ENCODE data around the gene FIG4. TPM values are rescaled to one million over a fixed set of nuclear protein-coding genes. Genes with fewer than 3 reads are reported as not detected.
"Not testable (repeated sequence)": the region's sequence is repeated elsewhere in the genome, so short reads cannot be mapped to it uniquely, and the experiment has no call there.

The FIG4 gene
- total RNA-seq, 1 donor from 2014 or later, result 15.1 TPM

DNA sequence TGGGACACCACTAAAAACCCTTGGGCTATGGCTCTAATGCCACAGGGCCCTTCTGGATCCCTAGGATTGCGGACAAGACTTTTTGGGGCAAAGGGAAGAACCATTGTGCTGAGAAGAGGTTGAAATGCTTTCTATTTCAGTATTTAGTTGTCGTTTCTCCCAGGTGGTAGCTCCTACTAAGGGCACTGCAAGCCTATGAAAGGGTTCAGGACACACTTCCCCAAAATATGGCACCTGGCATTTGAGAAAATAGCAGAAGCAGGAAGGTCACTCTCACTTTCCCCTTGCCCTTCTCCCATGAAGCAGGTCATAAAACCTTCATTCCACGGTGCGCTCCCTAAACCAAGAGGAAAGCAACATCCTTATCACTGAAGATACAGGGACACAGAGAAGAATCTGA, 161.6 kb downstream of the FIG4 start:
- DNase-seq (ENCODE audit: low read depth, low spot score), result no peak

DNA sequence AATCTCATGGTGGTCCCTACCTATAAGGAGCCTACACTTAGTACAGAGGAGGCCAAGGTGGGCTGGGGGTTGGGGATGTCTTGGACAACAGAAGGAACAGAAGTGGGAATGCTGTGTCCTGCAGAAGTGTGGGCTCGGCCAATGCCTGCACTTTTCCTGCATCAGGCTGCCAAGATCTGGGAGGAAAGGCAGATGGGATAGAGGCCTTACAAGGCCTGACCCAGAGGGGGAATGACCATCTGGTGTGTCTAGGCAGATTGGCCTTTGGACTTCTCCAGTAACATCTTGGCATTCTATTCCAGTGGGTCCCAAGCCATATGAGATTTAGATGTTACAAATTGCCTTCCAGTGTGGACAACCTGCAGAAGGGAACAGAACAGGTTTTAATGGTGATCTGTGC, 162.3 kb downstream of the FIG4 start:
- no peak for DNase-seq (ENCODE audit: low read depth, low spot score)

DNA sequence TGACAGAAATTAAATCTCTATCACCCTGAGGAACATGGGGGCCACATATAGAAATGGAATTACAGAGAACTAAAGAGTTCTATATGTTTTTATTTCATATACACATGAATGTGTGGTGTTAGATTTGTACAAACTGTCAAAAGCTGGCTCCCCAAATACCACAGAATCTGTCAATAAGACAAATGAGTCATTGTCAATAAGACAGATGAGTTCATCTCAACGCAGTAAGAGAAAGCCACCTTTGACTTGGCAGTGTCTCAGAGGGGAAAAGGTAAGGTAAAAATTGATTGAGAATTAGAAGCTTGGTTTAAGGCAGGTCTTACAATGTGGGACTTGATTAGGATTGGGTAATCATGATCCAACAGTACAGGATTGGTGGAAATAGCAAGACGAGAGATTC, 162.9 kb downstream of the FIG4 start:
- no peak for DNase-seq (ENCODE audit: low read depth, low spot score)

DNA sequence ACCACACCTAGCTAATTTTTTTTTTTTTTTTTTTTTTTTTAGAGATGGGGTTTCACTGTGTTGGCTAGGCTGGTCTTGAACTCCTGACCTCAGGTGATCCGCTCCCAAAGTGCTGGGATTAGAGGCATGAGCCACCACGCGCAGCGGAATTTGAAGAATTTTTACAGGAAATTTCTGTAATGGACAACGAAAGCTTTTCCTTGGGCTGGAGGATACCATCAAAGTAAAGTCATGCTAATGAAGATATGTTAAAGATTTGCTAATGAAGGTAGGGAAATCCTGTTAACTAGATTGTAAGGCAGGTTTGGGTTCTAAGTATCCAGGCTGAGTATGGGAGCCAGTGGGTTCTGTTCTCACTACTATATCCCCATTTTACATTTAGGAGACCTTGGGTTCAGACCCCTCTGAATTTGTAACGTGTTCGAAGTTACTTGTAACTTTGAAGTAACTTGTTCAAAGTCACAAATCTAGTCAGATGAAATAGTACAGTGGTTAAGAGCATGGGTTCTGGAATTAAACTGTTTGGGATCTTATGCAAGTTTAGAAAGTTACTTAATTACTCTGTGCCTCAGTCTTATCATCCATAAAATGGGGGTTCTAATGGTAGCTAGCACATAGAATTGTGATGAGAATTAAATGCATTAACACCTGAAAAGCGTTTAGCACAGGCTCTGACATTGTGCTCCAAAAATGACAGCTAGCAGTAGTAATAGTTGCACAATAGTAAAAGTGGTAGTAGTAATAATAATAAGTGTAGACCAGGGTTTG, 163.6 kb downstream of the FIG4 start:
- no peak for DNase-seq (ENCODE audit: low read depth, low spot score)

DNA sequence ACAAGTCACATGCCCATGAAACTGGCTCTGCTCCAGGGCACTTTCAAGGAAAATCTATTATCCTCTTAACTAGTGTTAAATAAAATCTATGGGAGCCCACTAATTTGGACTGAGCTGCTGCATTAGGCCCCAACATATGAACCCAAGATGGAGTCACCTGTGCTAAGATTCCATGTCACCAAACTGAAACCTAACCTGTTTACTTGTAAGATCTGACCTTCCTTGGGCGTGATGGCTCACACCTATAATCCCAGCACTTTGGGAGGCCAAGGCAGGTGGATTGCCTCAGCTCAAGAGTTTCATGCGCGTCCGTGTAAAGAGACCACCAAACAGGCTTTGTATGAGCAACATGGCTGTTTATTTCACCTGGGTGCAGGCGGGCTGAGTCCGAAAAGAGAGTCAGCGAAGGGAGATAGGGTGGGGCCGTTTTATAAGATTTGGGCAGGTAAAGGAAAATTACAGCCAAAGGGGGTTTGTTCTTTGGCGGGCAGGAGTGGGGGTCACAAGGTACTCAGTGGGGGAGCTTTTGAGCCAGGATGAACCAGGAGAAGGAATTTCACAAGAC, 164.5 kb downstream of the FIG4 start:
- DNase-seq (ENCODE audit: low read depth, low spot score), result not testable (repeated sequence)

DNA sequence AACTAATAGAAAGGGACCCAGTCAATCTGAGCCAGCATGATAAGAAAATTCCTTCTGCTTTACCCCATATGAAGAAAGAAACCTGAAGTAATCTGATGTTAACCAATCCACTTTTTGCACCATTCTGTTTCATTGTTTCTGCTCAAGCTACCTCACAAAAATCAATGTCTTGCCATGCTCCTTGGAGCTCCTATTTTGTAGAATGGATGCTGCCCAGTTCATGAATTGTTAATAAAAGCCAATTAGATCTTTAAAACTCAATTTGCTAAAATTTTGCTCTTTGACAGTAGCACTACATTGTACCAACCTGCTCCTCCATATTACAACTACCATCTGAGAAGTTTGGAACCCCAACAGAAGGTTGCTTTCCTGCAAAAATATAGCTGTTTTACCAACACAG, 170.8 kb downstream of the FIG4 start:
- DNase-seq (ENCODE audit: low read depth, low spot score), result no peak

DNA sequence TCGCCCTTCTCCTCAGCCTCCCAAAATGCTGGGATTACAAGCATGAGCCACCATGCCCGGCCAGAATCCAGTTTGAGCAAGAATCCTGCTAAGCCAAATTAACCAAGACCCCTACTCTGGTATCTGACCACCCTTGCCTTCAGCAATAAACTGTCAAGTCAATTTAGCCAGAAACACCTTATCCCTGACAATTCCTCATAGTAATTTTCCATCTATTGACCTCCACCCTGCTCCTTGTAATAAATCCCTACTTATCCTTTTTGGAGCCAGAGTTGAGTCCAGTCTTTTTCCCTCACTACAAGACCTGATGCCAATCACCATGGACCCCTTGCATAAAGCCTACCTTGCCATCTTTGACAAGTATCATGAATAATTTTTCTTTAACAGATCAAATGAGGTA, 173.0 kb downstream of the FIG4 start:
- DNase-seq (ENCODE audit: low read depth, low spot score), result no peak

DNA sequence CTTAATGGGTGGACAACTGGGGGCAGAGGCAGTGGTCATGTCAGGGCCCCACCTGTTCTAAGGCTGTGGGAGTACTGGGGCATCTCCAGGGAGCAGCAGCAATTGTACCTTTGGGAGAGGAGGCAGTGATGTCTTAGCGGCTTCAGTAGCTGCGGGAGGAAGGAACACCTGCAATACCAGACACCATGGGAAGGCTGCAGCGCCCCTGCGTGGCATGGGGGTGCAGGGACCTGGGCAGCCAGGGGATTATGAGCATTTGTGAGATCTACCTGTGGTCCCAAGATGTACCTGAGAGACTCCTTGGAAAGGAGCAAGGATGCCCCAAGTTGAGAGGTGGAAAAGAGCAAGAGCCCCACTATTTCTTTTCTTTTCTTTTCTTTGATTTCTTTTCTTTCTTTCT, 174.9 kb downstream of the FIG4 start:
- DNase-seq (ENCODE audit: low read depth, low spot score), result no peak

DNA sequence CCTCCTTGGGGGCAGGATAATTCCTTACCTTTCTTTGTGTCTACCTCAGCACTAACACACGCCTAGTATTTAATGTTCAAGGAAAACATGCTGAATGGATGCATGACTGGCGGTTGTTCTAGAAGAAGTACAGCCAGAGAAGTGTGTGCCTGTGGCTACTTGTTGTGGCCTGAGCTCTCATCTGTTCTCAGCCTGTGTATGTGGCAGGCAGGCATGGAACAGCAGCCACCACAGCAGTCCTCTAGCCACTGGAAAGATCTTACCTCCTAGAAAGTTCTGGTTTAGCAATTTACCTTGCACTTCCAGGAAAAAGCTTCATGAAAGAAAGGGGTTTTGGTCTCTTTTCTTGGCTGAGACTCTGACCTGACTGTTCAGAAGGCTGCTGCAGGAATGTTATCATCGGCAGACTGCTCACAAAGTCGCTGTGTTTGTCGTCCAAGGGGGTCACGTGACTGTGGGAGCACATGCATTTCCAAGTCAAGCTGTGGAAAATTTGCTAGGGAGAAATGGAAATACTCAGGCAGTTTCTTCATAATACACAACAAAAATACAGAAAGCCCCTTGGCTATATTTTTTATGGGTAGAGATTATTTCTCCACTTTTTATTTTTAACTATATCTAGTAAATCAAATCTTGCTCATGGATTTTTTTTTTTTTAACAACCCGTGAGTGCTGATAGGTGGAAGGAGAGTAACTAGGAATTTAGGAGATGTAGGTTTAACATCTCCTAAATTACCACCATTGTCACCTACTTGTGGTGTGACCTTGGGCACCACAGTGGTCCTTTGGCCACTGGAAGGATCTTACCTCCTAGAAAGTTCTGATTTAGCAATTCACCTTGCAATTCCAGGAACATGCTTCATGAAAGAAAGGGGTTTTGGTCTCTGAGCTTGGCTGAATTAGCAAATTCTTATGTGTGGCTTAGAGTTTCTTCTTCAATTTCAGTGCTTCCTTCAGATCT, 176.2 kb downstream of the FIG4 start:
- no peak for DNase-seq (ENCODE audit: low read depth, low spot score)

DNA sequence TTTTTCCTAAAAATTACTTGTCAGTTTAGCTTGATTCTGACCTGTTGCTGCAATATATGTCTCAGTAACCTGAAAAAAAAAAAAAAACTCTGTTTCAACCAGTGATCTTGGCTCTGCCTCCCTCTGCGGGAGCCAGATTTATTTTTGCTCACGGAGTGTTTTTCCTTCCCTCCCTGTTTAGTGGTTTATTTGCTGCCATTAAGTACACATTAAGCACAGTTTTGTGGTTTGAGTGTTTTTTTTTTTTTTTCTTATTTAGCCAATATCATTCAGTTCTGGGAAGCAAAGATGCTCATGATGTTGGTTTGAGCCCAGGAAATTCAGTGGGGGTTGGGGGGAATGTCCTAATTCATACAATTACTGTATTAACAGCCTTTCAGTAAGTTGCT, 176.9 kb downstream of the FIG4 start:
- DNase-seq (ENCODE audit: low read depth, low spot score), result no peak

DNA sequence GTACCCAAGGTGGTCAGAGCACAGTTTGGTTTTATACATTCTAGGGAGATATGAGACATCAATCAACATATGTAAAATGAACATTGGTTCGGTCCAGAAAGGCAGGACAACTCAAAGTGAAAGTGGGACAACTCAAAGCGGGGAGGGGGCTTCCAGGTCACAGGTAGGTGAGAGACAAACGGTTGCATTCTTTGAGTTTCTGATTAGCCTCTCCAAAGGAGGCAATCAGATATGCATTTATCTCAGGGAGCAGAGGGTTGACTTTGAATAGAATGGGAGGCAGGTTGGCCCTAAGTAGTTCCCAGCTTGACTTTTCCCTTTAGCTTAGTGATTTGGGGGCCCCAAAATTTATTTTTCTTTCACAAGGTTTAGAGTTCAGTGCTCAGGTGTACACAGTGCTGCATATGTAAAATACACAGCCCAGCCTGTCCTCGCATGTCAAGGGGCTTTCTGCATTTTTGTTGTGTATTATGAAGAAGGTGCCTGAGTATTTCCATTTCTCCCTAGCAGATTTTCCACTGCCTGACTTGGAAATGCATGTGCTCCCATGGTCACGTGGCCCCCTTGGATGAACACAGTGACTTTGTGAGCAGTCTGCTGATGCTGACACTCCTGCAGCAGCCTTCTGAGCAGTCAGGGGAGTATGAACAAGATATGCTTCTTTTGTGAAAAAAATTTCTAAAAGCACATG, 178.4 kb downstream of the FIG4 start:
- not testable (repeated sequence) for DNase-seq (ENCODE audit: low read depth, low spot score)

DNA sequence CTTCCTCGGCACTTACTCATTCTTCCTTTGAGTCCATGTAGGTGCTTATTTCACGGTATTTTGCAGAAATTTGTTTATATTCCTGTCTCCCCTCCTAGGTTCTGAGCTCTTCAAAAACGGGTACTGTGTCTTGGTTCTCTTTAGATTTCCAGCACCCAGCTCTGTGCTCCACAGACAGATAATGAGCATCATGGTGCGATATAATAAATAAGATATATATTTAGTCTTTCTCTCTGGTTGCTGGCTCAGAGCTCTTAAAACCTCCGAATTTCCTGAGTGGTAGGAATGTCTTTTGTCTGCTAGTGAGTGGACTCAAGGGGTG, 179.0 kb downstream of the FIG4 start:
- DNase-seq (ENCODE audit: low read depth, low spot score), result no peak

DNA sequence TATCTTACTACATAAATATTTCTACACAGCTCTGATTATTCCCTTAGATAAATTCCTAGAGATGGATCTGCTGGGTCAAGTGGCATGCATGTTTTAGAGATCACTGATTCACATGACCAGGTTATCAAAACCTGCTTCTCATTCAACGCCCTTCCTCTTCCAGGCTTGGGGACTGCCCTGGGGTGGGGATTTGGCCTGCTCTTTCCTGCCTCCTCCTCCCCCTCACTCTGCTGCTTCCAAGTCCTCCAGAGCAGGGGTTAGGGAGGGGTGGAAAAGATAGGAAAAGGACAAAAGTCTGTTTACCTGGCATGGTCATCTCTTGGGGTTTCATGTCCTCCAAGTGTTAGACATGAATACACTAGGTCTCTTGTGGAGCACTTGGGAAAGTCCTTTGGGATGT, 181.5 kb downstream of the FIG4 start:
- DNase-seq (ENCODE audit: low read depth, low spot score), result no peak

DNA sequence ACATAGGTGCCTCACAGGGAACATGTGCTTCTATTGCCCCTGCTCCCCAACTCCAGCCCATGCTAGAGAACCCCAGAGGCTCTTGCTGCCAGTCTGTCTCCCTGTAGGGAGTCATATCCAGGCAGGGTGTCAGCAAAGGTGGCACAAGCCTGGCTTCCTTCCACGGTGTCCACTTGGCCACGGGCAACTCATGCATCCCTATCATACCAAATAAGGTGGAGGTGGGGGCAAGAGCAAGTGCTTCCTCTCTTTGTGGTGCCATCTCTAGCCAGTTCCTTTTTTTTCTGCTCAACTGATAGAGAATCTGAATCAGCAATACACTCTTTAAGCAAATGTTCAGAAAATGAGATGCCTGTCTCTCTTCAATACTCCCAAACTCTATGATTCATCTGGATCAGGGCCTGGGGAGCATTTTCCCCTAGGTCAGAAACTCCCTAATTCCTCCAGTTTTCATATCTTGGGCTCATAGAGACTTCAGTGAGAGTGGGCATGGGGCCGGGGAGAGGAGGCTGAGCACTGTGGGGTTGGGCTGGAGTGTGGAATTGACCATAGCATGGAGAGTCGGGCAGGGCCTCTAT, 182.0 kb downstream of the FIG4 start:
- DNase-seq (ENCODE audit: low read depth, low spot score), result no peak

DNA sequence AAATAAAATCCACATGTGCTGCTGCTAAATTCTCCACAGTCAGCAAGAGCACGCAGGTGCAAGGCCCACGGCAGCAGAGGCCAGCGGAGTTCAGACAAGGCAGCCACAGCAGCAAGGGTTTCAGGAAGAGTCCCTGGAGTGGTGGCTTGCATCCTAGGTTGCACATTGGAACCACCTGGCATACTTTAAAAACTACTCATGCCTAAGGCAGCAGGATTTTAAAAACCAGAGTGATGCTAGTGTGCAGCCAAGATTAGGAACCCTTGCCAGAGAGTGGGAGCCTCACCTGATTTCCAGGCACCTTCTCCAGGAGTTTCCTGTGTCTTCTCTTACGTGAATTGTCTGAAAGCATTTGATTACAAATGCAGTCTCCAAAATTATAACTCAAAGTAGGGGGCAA, 183.0 kb downstream of the FIG4 start:
- no peak for DNase-seq (ENCODE audit: low read depth, low spot score)

DNA sequence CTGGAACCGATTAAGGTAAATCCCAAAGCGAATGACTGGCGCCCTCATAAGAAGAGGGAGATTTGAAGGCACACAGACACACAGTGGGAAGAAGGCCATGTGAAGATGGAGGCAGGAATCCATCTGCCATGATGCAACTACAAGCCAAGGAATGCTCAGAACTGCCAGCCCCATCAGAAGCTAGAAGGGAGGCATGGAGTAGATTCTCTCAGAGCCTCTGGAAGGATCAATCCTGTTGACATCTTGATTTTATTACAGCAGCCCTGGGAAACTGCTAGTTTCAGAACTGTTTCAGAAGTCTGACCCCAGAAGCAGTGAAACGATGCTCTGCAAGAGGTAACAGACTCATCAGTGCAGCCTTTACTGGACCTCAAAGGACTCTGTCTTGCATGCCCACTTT, 183.5 kb downstream of the FIG4 start:
- DNase-seq (ENCODE audit: low read depth, low spot score), result no peak

Other genes starting within 250 kb of the FIG4 start
- gene MICAL1, start 235.5 kb upstream of the FIG4 start, total RNA-seq, result 28.1 and 38.8 TPM in 2 replicates
- gene ZBTB24, start 208.1 kb upstream of the FIG4 start, total RNA-seq, result 6.8 and 8.3 TPM in 2 replicates
- gene AK9, start 94 bp upstream of the FIG4 start, total RNA-seq, result 4.6 and 5.9 TPM in 2 replicates

All from pulmonary artery endothelial cell (primary cell).